Esophagus (tissue), 2 donors: ENCODE data around the gene IL31. TPM values are rescaled to one million over a fixed set of nuclear protein-coding genes. Genes with fewer than 3 reads are reported as not detected.
"Not testable (repeated sequence)": the region's sequence is repeated elsewhere in the genome, so short reads cannot be mapped to it uniquely, and the experiment has no call there.

ENCODE experiments used
- H3K27ac ChIP-seq, 2 donors: one replicate each; pipeline ENCODE4 v1.5.1; 2013; ENCODE audit warnings: low read depth in 2 of 2, mild to moderate bottlenecking in 2 of 2, inconsistent platforms in 1 of 2, low read length in 1 of 2, moderate library complexity in 1 of 2
- H3K27me3 ChIP-seq, 2 donors: one replicate each; pipeline ENCODE4 v1.6.1; 2013; ENCODE audit warnings: low read length in 2 of 2, control low read depth in 1 of 2, mild to moderate bottlenecking in 1 of 2; ENCODE audit not compliant: insufficient read depth in 2 of 2, control insufficient read depth in 1 of 2
- H3K36me3 ChIP-seq, 2 donors: one replicate each; pipeline ENCODE4 v1.6.1; 2013; ENCODE audit warnings: low read length in 1 of 2; ENCODE audit not compliant: control insufficient read depth in 2 of 2, insufficient read depth in 2 of 2
- H3K4me1 ChIP-seq, 2 donors: one replicate each; pipeline ENCODE4 v1.6.1; 2013; ENCODE audit warnings: low read length in 1 of 2; ENCODE audit not compliant: control insufficient read depth in 2 of 2, insufficient read depth in 2 of 2
- H3K4me3 ChIP-seq, 2 donors: one replicate each; pipeline ENCODE4 v1.5.1; 2013; ENCODE audit warnings: low read length in 2 of 2, mild to moderate bottlenecking in 2 of 2, low read depth in 1 of 2, moderate library complexity in 1 of 2
- H3K9me3 ChIP-seq, 2 donors: one replicate each; pipeline ENCODE4 v1.6.1; 2013; ENCODE audit warnings: mild to moderate bottlenecking in 2 of 2, low read depth in 1 of 2, low read length in 1 of 2, moderate library complexity in 1 of 2; ENCODE audit not compliant: control insufficient read depth in 2 of 2, insufficient read depth in 1 of 2
- WGBS, 2 donors: extraction: QIAGEN DNeasy Blood & Tissue Kit; methylation state at CpG; one replicate each; pipeline ENCODE4 v1.1.7; 2013; 5-methylcytosine and 5-hydroxymethylcytosine counted together
- polyA plus RNA-seq, 2 donors: library from polyadenylated mRNA; stranded (reverse); fragments of 200-250 nt; gene quantifications; one replicate each; pipeline ENCODE4 v1.2.3, GENCODE V29; 2013
- donor health status: healthy with polysubstance abuse.
- donor health status: Bipolar disorder and iron deficiency.

Gene IL31
- polyA plus RNA-seq, 2 donors = not detected

DNA sequence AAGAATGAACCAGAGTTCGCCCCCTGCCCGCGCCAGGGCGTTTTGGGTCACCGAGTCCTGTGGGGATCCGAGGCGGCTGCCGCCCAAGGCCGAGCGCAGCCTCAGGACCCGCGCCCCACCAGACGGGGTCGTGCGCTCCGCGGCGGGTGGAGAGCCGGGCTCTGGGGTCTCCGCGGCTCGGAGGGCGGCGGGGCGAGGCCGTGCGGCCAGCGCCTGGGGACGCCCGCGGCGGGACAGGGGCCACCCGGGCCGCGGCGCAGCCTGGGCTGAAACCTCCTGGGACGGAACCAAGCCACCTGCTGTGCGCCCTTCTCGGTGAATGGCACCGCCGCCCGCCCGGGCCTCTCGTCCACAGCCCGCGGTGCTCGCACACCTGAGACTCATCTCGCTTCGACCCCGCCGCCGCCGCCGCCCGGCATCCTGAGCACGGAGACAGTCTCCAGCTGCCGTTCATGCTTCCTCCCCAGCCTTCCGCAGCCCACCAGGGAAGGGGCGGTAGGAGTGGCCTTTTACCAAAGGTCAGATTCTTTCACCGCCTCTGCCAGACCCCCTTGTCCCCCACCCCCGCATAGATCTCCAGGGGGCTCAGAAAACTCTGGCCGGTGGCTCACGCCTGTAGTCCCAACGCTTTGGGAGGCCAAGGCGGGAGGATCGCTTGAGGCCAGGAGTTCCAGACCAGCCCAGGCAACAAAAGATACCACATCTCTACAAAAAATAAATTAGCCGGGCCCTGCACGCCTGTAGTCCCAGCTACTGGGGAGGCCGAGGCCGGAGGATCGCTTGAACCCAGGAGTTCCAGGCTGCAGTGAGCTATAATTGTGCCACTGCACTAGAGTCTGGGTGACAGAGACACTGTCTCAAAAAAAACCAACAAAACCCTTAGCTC, 30.4 kb upstream of the IL31 start:
- Histone ChIP-seq H3K36me3 (peaks cover 6 to 10% of the 10 kb centered on the region in 2 donors), H3K27me3 (no peaks in the 10 kb centered on the region), H3K4me3 (peak overlapping the region; percentile 62 to 63), H3K9me3 (no peaks in the 10 kb centered on the region), H3K4me1 (peaks cover 2 to 9% of the 10 kb centered on the region in 2 donors), H3K27ac (no peak overlapping the region)
- WGBS, 2 donors = 13 to 16% methylated on average over 57 to 71 of the region's 71 CpGs

GRCh38 chr12:122203301-122204166, 29.5 kb upstream of the IL31 start, which contains the start of gene B3GNT4:
B3GNT4 (plus strand) TSS chr12:122203709; CDS start chr12:122204619, 910 bp downstream.
- H3K27ac ChIP-seq = no peak within 1 kb of the TSS
- peaks cover 6 to 10% of the 10 kb centered on the region in 2 donors for H3K36me3 ChIP-seq
- peaks cover 2 to 9% of the 10 kb centered on the region in 2 donors for H3K4me1 ChIP-seq
- peak within 1 kb of the TSS; percentile 62 to 63 for H3K4me3 ChIP-seq
- no peaks in the 10 kb centered on the region for H3K27me3 ChIP-seq
- no peaks in the 10 kb centered on the region for H3K9me3 ChIP-seq
- WGBS, 2 donors = 0 to 1% methylated on average over 81 to 104 of the region's 104 CpGs

DNA sequence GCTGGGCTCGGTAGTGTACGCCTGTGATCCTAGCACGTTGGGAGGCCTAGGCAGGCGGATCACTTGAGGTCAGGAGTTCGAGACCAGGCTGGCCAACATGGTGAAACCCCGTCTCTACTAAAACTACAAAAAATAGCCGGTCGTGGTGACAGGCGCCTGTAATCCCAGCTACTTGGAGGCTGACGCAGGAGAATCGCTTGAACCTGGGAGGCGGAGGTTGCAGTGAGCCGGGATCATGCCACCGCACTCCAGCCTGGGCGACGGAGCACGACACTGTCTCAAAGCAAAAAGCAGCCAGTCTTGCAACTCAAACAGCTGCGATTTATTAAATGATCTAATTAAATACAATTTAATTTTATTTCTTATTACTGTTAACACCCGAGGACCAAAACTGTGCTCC, 28.8 kb upstream of the IL31 start:
- H3K27ac ChIP-seq, H3K36me3 ChIP-seq, H3K9me3 ChIP-seq, H3K27me3 ChIP-seq, H3K4me1 ChIP-seq: not testable (repeated sequence)
- H3K4me3 ChIP-seq = peak overlapping the region in 1 of 2 donors; percentile 62
- 57 to 63% methylated on average over 19 of the region's 19 CpGs for WGBS, 2 donors

- Histone ChIP-seq H3K27ac (no peak overlapping the region), H3K4me3 (no peak overlapping the region), H3K36me3 (peaks cover 0 to 1% of the 10 kb centered on the region in 2 donors), H3K4me1 (peaks cover 2 to 9% of the 10 kb centered on the region in 2 donors), H3K9me3 (no peaks in the 10 kb centered on the region), H3K27me3 (no peaks in the 10 kb centered on the region)
- 91 to 95% methylated on average over 6 of the region's 6 CpGs for WGBS, 2 donors
Observed at GRCh38 chr12:122202017-122202416, 28.0 kb upstream of the IL31 start.

- Histone ChIP-seq H3K27ac (no peak overlapping the region), H3K4me1 (peaks cover under 1 to 9% of the 10 kb centered on the region in 2 donors), H3K4me3 (no peak overlapping the region), H3K36me3 (no peaks in the 10 kb centered on the region), H3K27me3 (no peaks in the 10 kb centered on the region), H3K9me3 (no peaks in the 10 kb centered on the region)
- WGBS, 2 donors = 90 to 97% methylated on average over 5 of the region's 5 CpGs
Observed at GRCh38 chr12:122201381-122201780, 27.4 kb upstream of the IL31 start.

DNA sequence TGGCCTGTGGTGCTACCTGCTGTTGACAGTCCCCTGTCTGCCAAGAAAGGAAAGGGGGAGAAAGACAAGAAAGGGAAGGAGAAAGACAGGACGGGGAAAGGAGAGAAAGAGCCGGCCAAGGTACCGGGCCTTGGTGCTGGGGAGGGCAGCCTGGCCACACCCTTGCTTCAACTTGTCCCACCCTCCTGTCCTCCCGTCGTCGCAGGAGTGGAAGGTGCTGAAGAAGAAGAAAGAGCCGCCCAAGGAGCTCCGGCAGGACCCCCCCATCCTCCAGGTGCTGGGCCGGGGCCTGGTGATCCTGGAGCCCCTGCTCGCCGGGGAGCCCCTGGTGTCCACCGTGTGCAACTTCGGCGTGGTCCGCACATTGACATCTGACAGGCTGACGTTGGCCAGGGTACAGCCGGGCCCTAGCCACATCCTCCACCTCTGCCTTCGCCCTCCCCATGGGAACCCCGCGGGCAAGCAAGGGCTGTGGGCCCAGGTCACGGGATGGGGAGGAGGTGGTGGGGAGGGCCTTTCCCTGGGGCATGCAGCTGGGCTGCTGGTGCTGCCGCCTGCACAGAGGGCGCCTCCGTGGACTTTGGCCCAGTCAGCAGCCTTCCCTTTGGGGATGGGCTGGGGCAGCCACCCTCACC, 26.6 kb upstream of the IL31 start:
- Histone ChIP-seq H3K27ac (no peak overlapping the region), H3K36me3 (no peaks in the 10 kb centered on the region), H3K9me3 (no peaks in the 10 kb centered on the region), H3K4me3 (no peak overlapping the region), H3K4me1 (peaks cover 0 to 9% of the 10 kb centered on the region in 2 donors), H3K27me3 (no peaks in the 10 kb centered on the region)
- WGBS, 2 donors = 73% methylated on average over 24 of the region's 24 CpGs

- WGBS, 2 donors = 87 to 89% methylated on average over 29 of the region's 29 CpGs
- Histone ChIP-seq H3K27me3 (no peaks in the 10 kb centered on the region), H3K4me1 (peaks cover 0 to 6% of the 10 kb centered on the region in 2 donors), H3K27ac (no peak overlapping the region), H3K4me3 (no peak overlapping the region), H3K36me3 (no peaks in the 10 kb centered on the region), H3K9me3 (peaks cover 2 to 3% of the 10 kb centered on the region in 2 donors)
Observed at GRCh38 chr12:122199484-122200355, 25.7 kb upstream of the IL31 start.

DNA sequence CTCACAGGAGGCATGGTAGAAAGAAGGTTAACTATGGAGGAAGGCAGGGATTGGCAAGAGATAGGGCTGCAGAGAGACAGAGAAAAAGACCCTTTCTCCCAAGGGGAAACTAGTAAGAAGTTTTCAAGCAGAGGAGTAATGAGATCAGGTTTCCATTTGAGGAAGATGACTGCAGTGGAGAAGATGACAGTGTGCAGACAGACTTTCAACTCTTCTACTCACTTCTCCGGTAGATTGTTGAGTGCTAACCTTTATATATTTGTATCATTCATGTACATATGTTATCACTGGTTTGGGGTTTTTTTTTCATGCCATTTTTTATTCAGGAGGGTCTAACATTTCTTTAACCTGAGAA, 23.6 kb upstream of the IL31 start:
- no peak overlapping the region for H3K4me3 ChIP-seq
- 57 to 67% methylated on average over 1 of the region's 1 CpG for WGBS, 2 donors
- no peaks in the 10 kb centered on the region for H3K36me3 ChIP-seq
- H3K27me3 ChIP-seq = no peaks in the 10 kb centered on the region
- H3K27ac ChIP-seq = no peak overlapping the region
- H3K9me3 ChIP-seq = peaks cover 2 to 3% of the 10 kb centered on the region in 2 donors
- no peaks in the 10 kb centered on the region for H3K4me1 ChIP-seq
